ENCODE data around the gene DACT2. TPM values are rescaled to one million over a fixed set of nuclear protein-coding genes. Genes with fewer than 3 reads are reported as not detected.

The DACT2 gene
- total RNA-seq, 4 donors from 2014 or later = 0.24 TPM; not detected in 3

GRCh38 chr6:168342636-168343035 is 23.1 kb upstream of the DACT2 start:
- TF ChIP-seq CTCF (IDR thresholded peaks at IDR 0.05 in 4 of 5, conservative IDR thresholded peaks at IDR 0.05 in 1 of 5) (no peak), POLR2A (IDR thresholded peaks at IDR 0.05) (no peak)
- ATAC-seq (no peak), DNase-seq (no peak)
- H3K27ac ChIP-seq = no peak overlapping the region
- no peaks in the 10 kb centered on the region for H3K4me1 ChIP-seq
- intact Hi-C loops (cut with DNase I; ENCODE audit: low total_unique reads) = no loop called here
- no peaks in the 10 kb centered on the region for H3K9me3 ChIP-seq
- H3K27me3 ChIP-seq = peaks cover 8 to 16% (median 8%) of the 10 kb centered on the region in 3 donors
- no peaks in the 10 kb centered on the region for H3K36me3 ChIP-seq
- H3K4me3 ChIP-seq = no peak overlapping the region
- in situ Hi-C loops (cut with MboI; ENCODE audit: low sequenced_read_pairs in 4 of 4) = no loop called here

GRCh38 chr6:168341280-168341900 is 21.8 kb upstream of the DACT2 start:
- in situ Hi-C loops (cut with MboI; ENCODE audit: low sequenced_read_pairs in 4 of 4) (no loop called here), intact Hi-C loops (cut with DNase I; ENCODE audit: low total_unique reads) (no loop called here)
- Histone ChIP-seq H3K4me3 (no peak overlapping the region), H3K36me3 (no peaks in the 10 kb centered on the region), H3K4me1 (no peaks in the 10 kb centered on the region), H3K9me3 (no peaks in the 10 kb centered on the region), H3K27ac (no peak overlapping the region), H3K27me3 (peaks cover 4 to 9% (median 8%) of the 10 kb centered on the region in 3 donors)
- ATAC-seq (no peak), DNase-seq (no peak)
- TF ChIP-seq POLR2A (IDR thresholded peaks at IDR 0.05) (no peak), CTCF (IDR thresholded peaks at IDR 0.05 in 4 of 5, conservative IDR thresholded peaks at IDR 0.05 in 1 of 5) (no peak)

- Histone ChIP-seq H3K27ac (no peak overlapping the region), H3K27me3 (peaks cover 3 to 8% (median 5%) of the 10 kb centered on the region in 3 donors), H3K36me3 (no peaks in the 10 kb centered on the region), H3K4me3 (no peak overlapping the region), H3K4me1 (no peaks in the 10 kb centered on the region), H3K9me3 (no peaks in the 10 kb centered on the region)
- DNase-seq (no peak), ATAC-seq (no peak)
- intact Hi-C loops (cut with DNase I; ENCODE audit: low total_unique reads) = no loop called here
- TF ChIP-seq CTCF (IDR thresholded peaks at IDR 0.05 in 4 of 5, conservative IDR thresholded peaks at IDR 0.05 in 1 of 5) = no peak
- no peak for TF ChIP-seq POLR2A (IDR thresholded peaks at IDR 0.05)
- in situ Hi-C loops (cut with MboI; ENCODE audit: low sequenced_read_pairs in 4 of 4) = no loop called here
Observed at GRCh38 chr6:168340819-168341218, 21.2 kb upstream of the DACT2 start.

- in situ Hi-C loops (cut with MboI; ENCODE audit: low sequenced_read_pairs in 4 of 4) (no loop called here), intact Hi-C loops (cut with DNase I; ENCODE audit: low total_unique reads) (no loop called here)
- Histone ChIP-seq H3K27me3 (peaks cover 0 to 4% (median 2%) of the 10 kb centered on the region in 3 donors), H3K4me1 (no peaks in the 10 kb centered on the region), H3K4me3 (no peak overlapping the region), H3K36me3 (no peaks in the 10 kb centered on the region), H3K27ac (no peak overlapping the region), H3K9me3 (no peaks in the 10 kb centered on the region)
- DNase-seq (no peak), ATAC-seq (no peak)
- no peak for TF ChIP-seq POLR2A (IDR thresholded peaks at IDR 0.05)
- TF ChIP-seq CTCF (IDR thresholded peaks at IDR 0.05 in 4 of 5, conservative IDR thresholded peaks at IDR 0.05 in 1 of 5) = no peak
Observed at GRCh38 chr6:168338777-168339176, 19.2 kb upstream of the DACT2 start.

- Histone ChIP-seq H3K36me3 (no peaks in the 10 kb centered on the region), H3K9me3 (no peaks in the 10 kb centered on the region), H3K27me3 (peaks cover 0 to 4% (median 2%) of the 10 kb centered on the region in 3 donors), H3K27ac (no peak overlapping the region), H3K4me3 (no peak overlapping the region), H3K4me1 (no peaks in the 10 kb centered on the region)
- intact Hi-C loops (cut with DNase I; ENCODE audit: low total_unique reads) (no loop called here), in situ Hi-C loops (cut with MboI; ENCODE audit: low sequenced_read_pairs in 4 of 4) (no loop called here)
- ATAC-seq = no peak
- no peak for DNase-seq
- TF ChIP-seq POLR2A (IDR thresholded peaks at IDR 0.05) (no peak), CTCF (IDR thresholded peaks at IDR 0.05 in 4 of 5, conservative IDR thresholded peaks at IDR 0.05 in 1 of 5) (no peak)
Observed at GRCh38 chr6:168336967-168337366, 17.4 kb upstream of the DACT2 start.

Data from gastrocnemius medialis (tissue), 4 donors.